K562 (cell line): Measurements from ENCODE around the gene OR10J1. TPM values are rescaled to one million over a fixed set of nuclear protein-coding genes. Genes with fewer than 3 reads are reported as not detected.

ENCODE experiments used
- ATAC-seq: fragments of 200-7000 bp; cut with Tn5 transposase; 3 replicates; pipeline ENCODE4 v1.9.1; 2020; ENCODE audit warnings: moderate library complexity
- BruUV-seq: library from RNA; stranded (reverse); fragments of 400-500 nt; replicated peaks from 2 replicates; lab custom pipeline; 2021; lab: Mats Ljungman, UMichigan
- CTCF ChIA-PET: fragments of 300-600 bp; formaldehyde crosslinking; extraction: SDS; loops from one replicate; lab custom pipeline; 2021; ENCODE audit warnings: low intra/inter-chr PET ratio; lab: Yijun Ruan, JAX
- POLR2A ChIA-PET: fragments of 300-600, 350-650 bp; sonication (Branson Sonifier 250); formaldehyde crosslinking; extraction: SDS; loops from one replicate; lab custom pipeline; 2021; ENCODE audit warnings: antibody characterized with exemption, inconsistent platforms; lab: Yijun Ruan, JAX
- DNase-seq, 4 experiments: peaks; one replicate each; pipeline versions ENCODE4 v3.0.0 to v3.0.0-alpha.2; 2011 to 2018; ENCODE audit warnings: low spot score in 3 of 4, mixed read lengths in 3 of 4; ENCODE audit errors: extremely low read depth in 1 of 4
- FAIRE-seq: peaks from 2 replicates; lab custom pipeline; 2011; peaks lifted over from hg19 to GRCh38; lab: Jason Lieb, UNC
- H2AFZ ChIP-seq: 2 replicates; pipeline ENCODE4 v1.6.0; 2011; ENCODE audit warnings: low read depth, low read length, control low read depth, inconsistent platforms
- H3K27ac ChIP-seq: fragments of 200-600 bp; 3 replicates; pipeline ENCODE4 v1.8.0; 2011; ENCODE audit warnings: low read depth, mild to moderate bottlenecking, control low read depth, inconsistent platforms, low read length, moderate library complexity, mixed read lengths; ENCODE audit errors: extremely low read depth
- H3K27me3 ChIP-seq, 2 experiments: fragments of 300-600 bp in 1 of 2; 2 replicates in 1 of 2; 3 replicates in 1 of 2; pipeline versions ENCODE4 v1.6.0 to v1.8.0; 2011; ENCODE audit warnings: inconsistent platforms in 2 of 2, low read length in 2 of 2, mild to moderate bottlenecking in 1 of 2, mixed read lengths in 1 of 2, moderate library complexity in 1 of 2; ENCODE audit not compliant: control insufficient read depth in 2 of 2, insufficient read depth in 2 of 2
- H3K36me3 ChIP-seq: fragments of 300-600 bp; 3 replicates; pipeline ENCODE4 v1.8.0; 2011; ENCODE audit warnings: mild to moderate bottlenecking, low read length, inconsistent platforms; ENCODE audit not compliant: control insufficient read depth, insufficient read depth
- H3K4me1 ChIP-seq, 2 experiments: fragments of 200-600 bp in 1 of 2; replicated peaks in 1 of 2; 2 replicates in 1 of 2; 3 replicates in 1 of 2; pipeline versions ENCODE4 v1.5.1 to v1.8.0; 2011; ENCODE audit warnings: inconsistent platforms in 2 of 2, low read length in 2 of 2, mild to moderate bottlenecking in 1 of 2, mixed read lengths in 1 of 2, moderate library complexity in 1 of 2; ENCODE audit not compliant: control insufficient read depth in 2 of 2, insufficient read depth in 2 of 2
- H3K4me2 ChIP-seq: 2 replicates; pipeline ENCODE4 v1.6.1; 2011; ENCODE audit warnings: low read length, control low read depth, inconsistent platforms, mixed read lengths; ENCODE audit not compliant: insufficient read depth
- H3K4me3 ChIP-seq: fragments of 200-600 bp; sonication (generic), shearing (Covaris generic); 2 replicates; pipeline ENCODE4 v1.5.1; 2016; ENCODE audit warnings: control low read depth, inconsistent platforms
- H3K79me2 ChIP-seq: fragments of 200-600 bp; 3 replicates; pipeline ENCODE4 v1.8.0; 2011; ENCODE audit warnings: low read length, inconsistent platforms; ENCODE audit not compliant: control insufficient read depth, insufficient read depth
- H3K9ac ChIP-seq, 2 experiments: 2 replicates each; pipeline versions ENCODE4 v1.6.0 to v1.6.1; 2011; ENCODE audit warnings: low read depth in 2 of 2, low read length in 2 of 2, control low read depth in 1 of 2, inconsistent platforms in 1 of 2, mild to moderate bottlenecking in 1 of 2, mixed read lengths in 1 of 2; ENCODE audit not compliant: insufficient read depth in 1 of 2
- H3K9me1 ChIP-seq: one replicate; pipeline ENCODE4 v1.6.0; 2011; ENCODE audit warnings: inconsistent platforms, mild to moderate bottlenecking, low read length, moderate library complexity; ENCODE audit not compliant: control insufficient read depth, insufficient read depth
- H3K9me3 ChIP-seq: replicated peaks from 2 replicates; pipeline ENCODE4 v1.5.1; 2011; ENCODE audit warnings: low read depth, low read length, inconsistent platforms; ENCODE audit not compliant: control insufficient read depth, insufficient read depth
- H4K20me1 ChIP-seq: replicated peaks from 2 replicates; pipeline ENCODE4 v1.6.1; 2011; ENCODE audit warnings: low read length, inconsistent platforms, mixed read lengths; ENCODE audit not compliant: control insufficient read depth, insufficient read depth
- CEBPG ChIP-seq, 3 experiments: fragments of 200-800 bp in 1 of 3; sonication (Bioruptor generic) in 1 of 3; sonication (generic) in 1 of 3; formaldehyde crosslinking in 1 of 3; IDR thresholded peaks in 2 of 3; conservative IDR thresholded peaks in 1 of 3; 2 replicates each; pipeline versions ENCODE4 v1.6.1 to v1.8.0; 2016 to 2022; ENCODE audit warnings: missing compliant biosample characterization in 2 of 3, missing genetic modification characterization in 2 of 3, mild to moderate bottlenecking in 1 of 3, missing genetic modification reagents in 1 of 3
- EHMT2 ChIP-seq: fragments of 450-650 bp; IDR thresholded peaks from 2 replicates; pipeline ENCODE4 v1.6.1; 2018; ENCODE audit warnings: antibody characterized with exemption
- ETS2 ChIP-seq: IDR thresholded peaks from 2 replicates; pipeline ENCODE4 v1.6.1; 2016; ENCODE audit warnings: borderline replicate concordance, missing genetic modification characterization, mild to moderate bottlenecking, moderate library complexity, missing compliant biosample characterization; ENCODE audit not compliant: poor library complexity, severe bottlenecking
- MYBL2 ChIP-seq, 2 experiments: fragments of 450-650 bp in 1 of 2; sonication (generic) in 1 of 2; formaldehyde crosslinking in 1 of 2; IDR thresholded peaks; 2 replicates each; pipeline versions ENCODE4 v1.6.1 to v1.8.1; 2017 to 2022; ENCODE audit warnings: borderline replicate concordance in 1 of 2, inconsistent platforms in 1 of 2, low read depth in 1 of 2, mild to moderate bottlenecking in 1 of 2, missing genetic modification reagents in 1 of 2, moderate library complexity in 1 of 2
- POLR2B ChIP-seq: fragments of 450-650 bp; IDR thresholded peaks from 2 replicates; pipeline ENCODE4 v1.6.1; 2018; ENCODE audit warnings: low read depth; ENCODE audit not compliant: partially characterized antibody
- SUPT5H ChIP-seq: fragments of 450-650 bp; IDR thresholded peaks from 2 replicates; pipeline ENCODE4 v1.6.1; 2016
- TBL1XR1 ChIP-seq, 2 experiments: IDR thresholded peaks; 2 replicates each; pipeline ENCODE4 v1.6.1; 2012; ENCODE audit warnings: improper control_type of control experiment in 2 of 2, low read length in 2 of 2, mild to moderate bottlenecking in 1 of 2
- ZKSCAN8 ChIP-seq: fragments of 200-800 bp; sonication (Bioruptor generic); IDR thresholded peaks from 2 replicates; pipeline ENCODE4 v1.6.1; 2016; ENCODE audit warnings: missing genetic modification characterization, missing compliant biosample characterization
- ZNF146 ChIP-seq: IDR thresholded peaks from one replicate; pipeline ENCODE4 v1.6.1; 2018; ENCODE audit warnings: missing compliant biosample characterization; ENCODE audit not compliant: unreplicated experiment
- WGBS: fragments of 100-300 bp; shearing (Covaris generic); methylation state at CpG from one replicate; pipeline ENCODE4 v1.1.6; 2016; ENCODE audit warnings: low coverage, mixed read lengths; ENCODE audit not compliant: insufficient coverage; ENCODE audit errors: missing lambda C conversion rate; 5-methylcytosine and 5-hydroxymethylcytosine counted together
- in situ Hi-C: fragments of 300-500 bp; cut with MboI; formaldehyde crosslinking; loops from 4 replicates; pipeline ENCODE4 v1.15.0; 2018; ENCODE audit warnings: inconsistent platforms, mixed read lengths
- intact Hi-C: fragments of 100-400 bp; cut with micrococcal nuclease; formaldehyde crosslinking; loops from 2 replicates; pipeline ENCODE4 v1.14.2; 2022
- polyA plus RNA-seq, 8 experiments: library from polyadenylated mRNA; depleted of rRNA in 4 of 8; stranded (reverse) in 5 of 8; unstranded in 3 of 8; fragments of >200 nt; fragmentation: Nextera tagmentation in 2 of 8; fragmentation: Illumina TruSeq in 1 of 8; extraction: Ambion mirVana in 2 of 8; extraction: Trizol in 1 of 8; gene quantifications; 2 replicates each; pipeline versions ENCODE4 v1.2.1 to v1.2.3, GENCODE V29; 2011 to 2014; ENCODE audit warnings: inconsistent platforms in 1 of 8, missing spikeins in 1 of 8
- total RNA-seq, 7 experiments: library from RNA; depleted of rRNA in 6 of 7; stranded (reverse); fragments of >200 nt in 6 of 7; fragmentation: Illumina TruSeq in 2 of 7; extraction: Trizol in 2 of 7; gene quantifications; 2 replicates each; pipeline versions ENCODE4 v1.2.1 to v1.2.3, GENCODE V29; 2011 to 2021; ENCODE audit warnings: low replicate concordance in 1 of 7
- TF ChIP-seq, protein P1 (sequence below): fragments of 250-450 bp; sonication (Bioruptor Pico); IDR thresholded peaks from 2 replicates; pipeline ENCODE4 v1.5.0; 2021; ENCODE audit warnings: mild to moderate bottlenecking, borderline replicate concordance

The OR10J1 gene
- total and polyA plus RNA-seq, 9 of the 15 experiments (the other 6 are each of a cell fraction or from before 2014, with no cell fraction given) = not detected

DNA sequence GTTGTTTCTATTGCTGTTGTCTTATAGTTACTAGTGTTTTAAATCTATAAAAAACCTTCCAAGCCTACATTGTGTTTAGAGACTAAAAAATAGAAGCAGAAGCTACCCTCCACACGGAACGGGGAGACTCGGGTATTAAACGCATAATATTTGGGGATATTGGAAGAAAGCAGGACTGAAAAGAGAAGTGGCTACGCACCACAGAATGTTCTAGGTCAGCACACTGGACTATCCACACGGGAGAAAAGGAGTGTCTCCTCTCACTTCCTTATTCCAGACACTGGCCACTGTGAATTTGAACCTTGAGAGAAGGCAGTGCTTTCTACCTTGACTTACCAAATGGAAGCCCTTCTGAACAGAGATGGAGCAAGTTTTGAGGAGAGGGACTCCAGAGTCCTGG lies 8.5 kb upstream of the OR10J1 start (continued):
- TF ChIP-seq, protein P1, sequence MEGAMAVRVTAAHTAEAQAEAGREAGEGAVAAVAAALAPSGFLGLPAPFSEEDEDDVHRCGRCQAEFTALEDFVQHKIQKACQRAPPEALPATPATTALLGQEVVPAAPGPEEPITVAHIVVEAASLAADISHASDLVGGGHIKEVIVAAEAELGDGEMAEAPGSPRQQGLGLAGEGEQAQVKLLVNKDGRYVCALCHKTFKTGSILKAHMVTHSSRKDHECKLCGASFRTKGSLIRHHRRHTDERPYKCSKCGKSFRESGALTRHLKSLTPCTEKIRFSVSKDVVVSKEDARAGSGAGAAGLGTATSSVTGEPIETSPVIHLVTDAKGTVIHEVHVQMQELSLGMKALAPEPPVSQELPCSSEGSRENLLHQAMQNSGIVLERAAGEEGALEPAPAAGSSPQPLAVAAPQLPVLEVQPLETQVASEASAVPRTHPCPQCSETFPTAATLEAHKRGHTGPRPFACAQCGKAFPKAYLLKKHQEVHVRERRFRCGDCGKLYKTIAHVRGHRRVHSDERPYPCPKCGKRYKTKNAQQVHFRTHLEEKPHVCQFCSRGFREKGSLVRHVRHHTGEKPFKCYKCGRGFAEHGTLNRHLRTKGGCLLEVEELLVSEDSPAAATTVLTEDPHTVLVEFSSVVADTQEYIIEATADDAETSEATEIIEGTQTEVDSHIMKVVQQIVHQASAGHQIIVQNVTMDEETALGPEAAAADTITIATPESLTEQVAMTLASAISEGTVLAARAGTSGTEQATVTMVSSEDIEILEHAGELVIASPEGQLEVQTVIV (CRISPR knock-in tag) = no peak
- no peak for TF ChIP-seq TBL1XR1 (IDR thresholded peaks at IDR 0.05; ENCODE audit: low read length in 2 of 2)
- no peak for TF ChIP-seq MYBL2 (IDR thresholded peaks at IDR 0.05; ENCODE audit: low read depth)
- TF ChIP-seq MYBL2 (CRISPR knock-in tag; IDR thresholded peaks at IDR 0.05; ENCODE audit: borderline replicate concordance) = no peak
- TF ChIP-seq SUPT5H = no peak
- TF ChIP-seq CEBPG (CRISPR knock-in tag; IDR thresholded peaks at IDR 0.05) = no peak
- no peak for TF ChIP-seq CEBPG (tag; conservative IDR thresholded peaks at IDR 0.05 in 1 of 2, IDR thresholded peaks at IDR 0.05 in 1 of 2)

DNA sequence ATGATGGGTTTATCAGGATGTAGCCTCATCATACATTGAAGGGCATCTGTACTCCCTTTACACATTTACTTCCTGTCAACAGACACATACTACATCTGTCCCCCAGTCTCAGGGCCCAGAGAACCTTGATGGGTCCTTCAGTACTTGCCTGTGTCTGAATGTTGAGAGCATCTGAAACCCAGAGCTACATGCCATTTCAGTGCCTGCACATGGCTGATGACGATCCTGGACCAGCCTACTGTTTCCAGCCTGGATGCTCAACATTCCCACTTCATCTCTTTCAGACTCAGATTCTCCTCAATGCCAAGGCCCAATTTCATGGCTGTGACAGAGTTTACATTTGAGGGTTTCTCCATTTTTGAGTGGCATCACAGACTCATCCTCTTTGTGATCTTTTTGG lies 7.6 kb upstream of the OR10J1 start, which contains the start of gene OR10J4:
OR10J4 (plus strand) TSS at position 301 of the 400 bp plus-strand sequence.
- Histone ChIP-seq H3K27ac (no peak within 1 kb of the TSS), H3K9me1 (no peaks in the 10 kb centered on the region), H3K4me2 (no peak within 1 kb of the TSS), H3K9ac (no peak within 1 kb of the TSS), H3K27me3 (no peaks in the 10 kb centered on the region), H3K4me1 (no peaks in the 10 kb centered on the region), H3K9me3 (no peaks in the 10 kb centered on the region), H3K4me3 (no peak within 1 kb of the TSS), H3K79me2 (no peaks in the 10 kb centered on the region), H2AFZ (no peak within 1 kb of the TSS), H3K36me3 (no peaks in the 10 kb centered on the region), H4K20me1 (no peaks in the 10 kb centered on the region)
- no TSS peak for BruUV-seq
- DNase-seq (no peak), FAIRE-seq (no peak), ATAC-seq (no peak)
- WGBS = 0% methylated on average over 1 of the region's 1 CpG
- intact Hi-C loops (no loop called here), in situ Hi-C loops (no loop called here)
- POLR2A ChIA-PET = no interaction called here
- CTCF ChIA-PET = no interaction called here
- TF ChIP-seq ZNF146 (CRISPR knock-in tag) (no peak), EHMT2 (no peak), ETS2 (tag) (no peak), POLR2B (no peak), ZKSCAN8 (CRISPR knock-in tag) (no peak)
